ENCODE measurements around the gene VTI1B. TPM values are rescaled to one million over a fixed set of nuclear protein-coding genes. Genes with fewer than 3 reads are reported as not detected.
"Not testable (repeated sequence)": the region's sequence is repeated elsewhere in the genome, so short reads cannot be mapped to it uniquely, and the experiment has no call there.

VTI1B gene
- total RNA-seq, 1 donor from 2014 or later, result 92.0 TPM

DNA sequence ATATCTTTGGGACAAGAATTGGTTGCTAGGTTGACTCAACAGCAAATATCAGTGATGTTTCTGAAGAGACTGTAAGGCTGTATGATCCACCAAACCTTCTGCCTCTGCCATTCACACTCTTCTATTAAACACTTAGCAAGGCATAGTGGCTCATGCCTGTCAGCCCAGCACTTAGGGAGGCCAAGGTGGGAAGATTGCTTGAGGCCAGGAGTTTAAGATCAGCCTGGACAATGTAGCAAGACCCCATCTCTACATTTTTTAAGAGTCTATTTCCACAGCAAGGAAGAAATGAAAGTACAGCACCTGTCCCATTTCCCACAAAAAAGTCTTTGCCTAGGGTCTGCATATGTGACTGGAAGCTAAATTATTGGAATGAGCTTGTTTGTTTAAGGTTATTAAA is 46.9 kb downstream of the VTI1B start:
- peaks cover 3% of the 10 kb centered on the region for H3K36me3 Mint-ChIP-seq (ENCODE audit: low read depth, unreplicated experiment)
- Histone ChIP-seq H3K27me3 (ENCODE audit: insufficient read depth, low read length) (no peaks in the 10 kb centered on the region), H3K79me2 (ENCODE audit: insufficient read depth, low read length) (no peaks in the 10 kb centered on the region), H3K9me3 (ENCODE audit: insufficient read depth, low read depth, low read length) (no peaks in the 10 kb centered on the region), H4K20me1 (ENCODE audit: insufficient read depth, low read length) (no peaks in the 10 kb centered on the region), H3K4me2 (ENCODE audit: low read length) (no peak overlapping the region), H3K4me3 (ENCODE audit: insufficient read depth, low read depth, low read length) (no peak overlapping the region), H3K4me1 (ENCODE audit: insufficient read depth, low read length) (peaks cover 8% of the 10 kb centered on the region), H3K27ac (ENCODE audit: low read depth, low read length) (no peak overlapping the region), H3K36me3 (ENCODE audit: insufficient read depth, low read length) (no peaks in the 10 kb centered on the region), H3K9ac (ENCODE audit: low read length) (no peak overlapping the region), H2AFZ (ENCODE audit: low read depth, low read length) (no peak overlapping the region)
- TF ChIP-seq EZH2 (IDR thresholded peaks at IDR 0.05; ENCODE audit: insufficient read depth, low read length) (no peak), CTCF (IDR thresholded peaks at IDR 0.05; ENCODE audit: insufficient read depth, low read depth, low read length) (no peak)
- DNase-seq (ENCODE audit: low read depth) (no peak), FAIRE-seq (no peak)
- peaks cover 6% of the 10 kb centered on the region for H3K4me1 Mint-ChIP-seq (ENCODE audit: low read depth, unreplicated experiment)
- no peak overlapping the region for H3K27ac Mint-ChIP-seq (ENCODE audit: unreplicated experiment)
- H3K4me3 Mint-ChIP-seq (ENCODE audit: unreplicated experiment), result no peak overlapping the region
- H3K9me3 Mint-ChIP-seq (ENCODE audit: unreplicated experiment), result no peaks in the 10 kb centered on the region
- H3K27me3 Mint-ChIP-seq (ENCODE audit: low read depth, unreplicated experiment), result no peaks in the 10 kb centered on the region

- H3K36me3 ChIP-seq (ENCODE audit: insufficient read depth, low read length); H3K27ac Mint-ChIP-seq (ENCODE audit: unreplicated experiment); H3K4me3 ChIP-seq (ENCODE audit: insufficient read depth, low read depth, low read length); H3K27ac ChIP-seq (ENCODE audit: low read depth, low read length); H3K27me3 ChIP-seq (ENCODE audit: insufficient read depth, low read length); H3K9me3 ChIP-seq (ENCODE audit: insufficient read depth, low read depth, low read length); FAIRE-seq; H3K4me3 Mint-ChIP-seq (ENCODE audit: unreplicated experiment); H3K36me3 Mint-ChIP-seq (ENCODE audit: low read depth, unreplicated experiment); H4K20me1 ChIP-seq (ENCODE audit: insufficient read depth, low read length); H3K79me2 ChIP-seq (ENCODE audit: insufficient read depth, low read length); H2AFZ ChIP-seq (ENCODE audit: low read depth, low read length); H3K4me2 ChIP-seq (ENCODE audit: low read length); H3K27me3 Mint-ChIP-seq (ENCODE audit: low read depth, unreplicated experiment); DNase-seq (ENCODE audit: low read depth); H3K9ac ChIP-seq (ENCODE audit: low read length); H3K9me3 Mint-ChIP-seq (ENCODE audit: unreplicated experiment): not testable (repeated sequence)
- peaks cover 10% of the 10 kb centered on the region for H3K4me1 ChIP-seq (ENCODE audit: insufficient read depth, low read length)
- H3K4me1 Mint-ChIP-seq (ENCODE audit: low read depth, unreplicated experiment), result peaks cover 11% of the 10 kb centered on the region
Measured at GRCh38 chr14:67626131-67626530, 48.3 kb downstream of the VTI1B start.

DNA sequence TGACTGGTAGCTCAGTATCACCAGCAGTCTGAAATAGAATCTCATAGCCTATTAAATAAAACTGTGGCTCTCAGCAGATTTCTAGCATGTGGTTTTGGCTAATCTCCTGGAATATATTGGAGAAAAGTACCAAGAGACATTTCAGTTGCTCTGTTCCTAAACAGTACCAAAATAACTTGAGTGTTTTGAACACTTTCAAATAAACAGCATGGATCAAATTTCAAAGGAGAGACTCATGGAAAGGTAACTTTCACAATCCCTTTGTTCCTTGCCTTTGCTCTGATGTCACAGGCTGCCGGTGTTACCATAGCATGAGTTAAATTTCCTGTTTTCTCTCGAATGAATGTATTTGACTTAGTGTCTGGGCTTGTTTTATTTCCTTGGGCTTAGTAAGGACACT is 51.3 kb downstream of the VTI1B start:
- TF ChIP-seq CTCF (IDR thresholded peaks at IDR 0.05; ENCODE audit: insufficient read depth, low read depth, low read length) (no peak), EZH2 (IDR thresholded peaks at IDR 0.05; ENCODE audit: insufficient read depth, low read length) (no peak)
- Histone ChIP-seq H4K20me1 (ENCODE audit: insufficient read depth, low read length) (no peaks in the 10 kb centered on the region), H3K9me3 (ENCODE audit: insufficient read depth, low read depth, low read length) (no peaks in the 10 kb centered on the region), H3K4me2 (ENCODE audit: low read length) (peak overlapping the region; percentile 56), H3K9ac (ENCODE audit: low read length) (peak overlapping the region; percentile 27), H3K27ac (ENCODE audit: low read depth, low read length) (peak overlapping the region; percentile 59), H3K4me3 (ENCODE audit: insufficient read depth, low read depth, low read length) (no peak overlapping the region), H3K4me1 (ENCODE audit: insufficient read depth, low read length) (peaks cover 15% of the 10 kb centered on the region), H3K36me3 (ENCODE audit: insufficient read depth, low read length) (no peaks in the 10 kb centered on the region), H3K79me2 (ENCODE audit: insufficient read depth, low read length) (no peaks in the 10 kb centered on the region), H2AFZ (ENCODE audit: low read depth, low read length) (peak overlapping the region; percentile 59), H3K27me3 (ENCODE audit: insufficient read depth, low read length) (no peaks in the 10 kb centered on the region)
- Mint-ChIP-seq H3K36me3 (ENCODE audit: low read depth, unreplicated experiment) (peaks cover 3% of the 10 kb centered on the region), H3K9me3 (ENCODE audit: unreplicated experiment) (no peaks in the 10 kb centered on the region), H3K4me1 (ENCODE audit: low read depth, unreplicated experiment) (peaks cover 15% of the 10 kb centered on the region), H3K27me3 (ENCODE audit: low read depth, unreplicated experiment) (no peaks in the 10 kb centered on the region), H3K4me3 (ENCODE audit: unreplicated experiment) (peak overlapping the region; percentile 17), H3K27ac (ENCODE audit: unreplicated experiment) (peak overlapping the region; percentile 87)
- DNase-seq (ENCODE audit: low read depth) (peak; percentile 42), FAIRE-seq (no peak)

All from astrocyte (in vitro differentiated cells and primary cell).